IPS DF 6.9 (cell line): ENCODE data around the gene ADAR.
A peak's percentile ranks its signal among the peaks of the same experiment; 100 is the strongest.

Source experiments
- DNase-seq: peaks from one replicate; pipeline ENCODE4 v3.0.0-alpha.2; 2013; ENCODE audit warnings: low read depth, low spot score
- H3K27ac ChIP-seq: one replicate; pipeline ENCODE4 v1.5.1; 2013; ENCODE audit warnings: low read length, control low read depth
- H3K27me3 ChIP-seq: 2 replicates; pipeline ENCODE4 v1.6.1; 2013; ENCODE audit warnings: mild to moderate bottlenecking, low read length; ENCODE audit not compliant: control insufficient read depth, insufficient read depth
- H3K36me3 ChIP-seq: 2 replicates; pipeline ENCODE4 v1.6.1; 2013; ENCODE audit warnings: low read length; ENCODE audit not compliant: control insufficient read depth, insufficient read depth
- H3K4me1 ChIP-seq: 2 replicates; pipeline ENCODE4 v1.6.1; 2013; ENCODE audit warnings: low read length; ENCODE audit not compliant: control insufficient read depth, insufficient read depth
- H3K4me3 ChIP-seq: 2 replicates; pipeline ENCODE4 v1.5.1; 2013; ENCODE audit warnings: mild to moderate bottlenecking, low read length
- H3K9me3 ChIP-seq: 2 replicates; pipeline ENCODE4 v1.6.1; 2013; ENCODE audit warnings: low read length, inconsistent platforms; ENCODE audit not compliant: control insufficient read depth, insufficient read depth
- WGBS: extraction: QIAGEN DNeasy Blood & Tissue Kit; methylation state at CpG from one replicate; pipeline ENCODE4 v1.1.7; 2013; ENCODE audit warnings: mixed read lengths, missing lambda C conversion rate; ENCODE audit not compliant: insufficient read length, insufficient coverage; 5-methylcytosine and 5-hydroxymethylcytosine counted together

ADAR gene

DNA sequence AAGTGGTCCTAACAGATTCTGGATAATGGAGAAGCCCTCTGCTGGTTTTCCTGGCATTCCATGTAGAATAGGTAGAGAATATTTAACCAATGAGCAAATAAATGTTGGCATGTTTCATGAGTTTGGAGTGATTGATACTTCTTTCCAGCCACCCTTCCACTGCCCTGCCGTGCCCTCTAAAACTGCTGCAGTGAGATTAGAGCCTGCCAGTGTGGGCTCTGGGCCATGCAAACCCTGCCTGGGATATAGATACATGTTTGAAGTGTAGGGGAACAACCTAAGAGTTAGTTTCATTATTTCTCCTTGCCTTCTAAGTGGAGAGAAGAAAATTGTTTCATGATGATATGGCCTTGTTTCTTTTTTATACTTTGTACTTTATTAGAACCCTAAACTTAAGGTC lies 60.0 kb downstream of the ADAR start:
- no CpG with 5 or more reads among the region's 1 CpG for WGBS
- DNase-seq = no peak
- Histone ChIP-seq H3K4me1 (no peaks in the 10 kb centered on the region), H3K27me3 (no peaks in the 10 kb centered on the region), H3K4me3 (no peak overlapping the region), H3K27ac (no peak overlapping the region), H3K36me3 (peaks cover 28% of the 10 kb centered on the region), H3K9me3 (no peaks in the 10 kb centered on the region)

DNA sequence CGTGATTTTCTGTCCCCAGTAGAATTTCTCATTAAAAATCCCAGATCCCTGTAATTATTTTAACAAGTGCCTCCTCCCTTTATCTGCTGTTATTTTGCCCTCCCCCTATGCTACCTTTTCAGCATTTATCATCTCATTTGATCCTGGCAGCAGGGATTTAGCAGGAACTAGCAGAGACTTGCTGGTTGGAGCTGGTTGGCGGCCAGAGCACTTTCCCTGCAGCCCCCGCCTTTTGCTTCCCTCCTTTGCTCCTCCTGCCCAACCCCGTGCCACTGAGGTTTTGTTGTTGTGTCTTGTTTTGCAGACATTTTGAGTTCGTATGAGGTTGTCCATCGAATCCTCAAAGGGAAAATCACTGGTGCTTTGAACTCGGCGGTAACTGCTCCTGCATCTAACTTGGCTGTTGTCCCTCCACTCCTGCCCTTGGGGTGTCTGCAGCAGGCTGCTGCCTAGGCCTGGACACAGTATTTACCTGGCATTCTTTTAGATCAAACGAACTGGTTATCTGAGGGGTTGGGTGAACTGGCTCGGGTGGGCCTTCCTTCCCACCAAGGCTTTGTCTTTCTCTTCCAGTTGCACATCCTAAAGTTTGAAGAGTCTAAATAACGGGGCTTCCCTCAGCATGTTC lies 60.8 kb downstream of the ADAR start:
- no peaks in the 10 kb centered on the region for H3K27me3 ChIP-seq
- WGBS = no CpG with 5 or more reads among the region's 11 CpGs
- no peak overlapping the region for H3K27ac ChIP-seq
- H3K36me3 ChIP-seq = peaks cover 22% of the 10 kb centered on the region
- no peaks in the 10 kb centered on the region for H3K4me1 ChIP-seq
- H3K9me3 ChIP-seq = no peaks in the 10 kb centered on the region
- no peak overlapping the region for H3K4me3 ChIP-seq
- no peak for DNase-seq

DNA sequence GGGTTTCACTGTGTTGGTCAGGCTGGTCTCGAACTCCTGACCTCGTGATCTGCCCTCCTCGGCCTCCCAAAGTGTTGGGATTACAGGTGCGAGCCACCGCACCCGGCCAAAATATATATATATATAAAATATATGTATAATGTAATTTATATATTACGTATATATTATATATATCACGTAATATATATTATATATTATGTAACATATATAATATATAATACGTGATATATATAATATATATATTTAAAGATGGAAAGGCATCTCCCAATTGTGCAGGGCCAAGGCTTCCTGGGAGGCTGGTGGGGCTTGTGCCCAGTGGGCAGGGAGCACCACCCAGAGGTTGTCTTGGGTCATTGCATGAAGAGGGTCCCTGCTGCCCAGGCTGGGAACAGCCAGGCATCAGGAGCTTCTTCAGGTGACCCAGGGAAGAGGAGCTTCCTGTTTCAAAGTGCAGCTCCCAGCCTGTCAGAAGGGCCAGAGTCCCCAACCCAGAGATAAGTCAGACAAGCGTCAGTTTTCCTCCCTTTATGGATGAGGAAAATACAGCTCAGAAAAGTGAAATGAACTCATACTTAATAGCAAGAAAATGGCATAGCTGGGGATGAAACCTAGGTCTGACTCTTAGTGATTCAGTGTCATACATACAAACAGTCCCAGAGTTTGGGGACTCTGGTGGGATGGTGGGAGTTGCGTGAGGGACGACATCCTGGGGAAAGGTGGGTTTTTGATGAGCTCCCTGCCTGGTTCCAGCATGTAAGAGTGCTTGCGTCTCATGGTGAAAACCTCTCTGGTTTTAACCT lies 61.5 kb downstream of the ADAR start:
- Histone ChIP-seq H3K4me3 (no peak overlapping the region), H3K27ac (no peak overlapping the region), H3K4me1 (no peaks in the 10 kb centered on the region), H3K27me3 (no peaks in the 10 kb centered on the region), H3K36me3 (peaks cover 15% of the 10 kb centered on the region), H3K9me3 (no peaks in the 10 kb centered on the region)
- peak; percentile 61 for DNase-seq
- WGBS = no CpG with 5 or more reads among the region's 13 CpGs

DNA sequence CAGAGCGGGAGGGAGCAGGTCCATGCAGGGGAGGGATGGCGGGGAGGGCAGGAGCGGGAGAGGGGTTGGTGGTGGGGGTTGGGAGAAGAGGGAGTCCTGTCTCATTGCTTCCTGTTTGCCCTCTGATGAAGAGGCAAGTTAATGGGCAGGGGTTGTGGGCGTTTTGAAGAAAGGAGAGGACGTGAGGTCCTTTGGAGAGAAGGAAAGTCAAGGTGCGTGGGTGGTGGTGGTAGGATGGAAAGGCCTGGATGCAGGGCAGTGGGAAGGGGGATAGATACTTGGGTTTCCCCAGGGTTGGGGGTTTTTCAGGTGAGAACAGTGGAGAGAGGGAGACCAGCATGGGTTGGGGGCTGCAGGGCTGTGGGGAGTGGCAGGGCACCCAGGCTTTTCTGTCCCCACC lies 66.8 kb downstream of the ADAR start:
- no CpG with 5 or more reads among the region's 6 CpGs for WGBS
- no peaks in the 10 kb centered on the region for H3K4me1 ChIP-seq
- no peak overlapping the region for H3K27ac ChIP-seq
- no peak for DNase-seq
- H3K36me3 ChIP-seq = no peaks in the 10 kb centered on the region; the same call in 1 of the 2 replicates
- no peaks in the 10 kb centered on the region for H3K27me3 ChIP-seq
- no peaks in the 10 kb centered on the region for H3K9me3 ChIP-seq
- no peak overlapping the region for H3K4me3 ChIP-seq

DNA sequence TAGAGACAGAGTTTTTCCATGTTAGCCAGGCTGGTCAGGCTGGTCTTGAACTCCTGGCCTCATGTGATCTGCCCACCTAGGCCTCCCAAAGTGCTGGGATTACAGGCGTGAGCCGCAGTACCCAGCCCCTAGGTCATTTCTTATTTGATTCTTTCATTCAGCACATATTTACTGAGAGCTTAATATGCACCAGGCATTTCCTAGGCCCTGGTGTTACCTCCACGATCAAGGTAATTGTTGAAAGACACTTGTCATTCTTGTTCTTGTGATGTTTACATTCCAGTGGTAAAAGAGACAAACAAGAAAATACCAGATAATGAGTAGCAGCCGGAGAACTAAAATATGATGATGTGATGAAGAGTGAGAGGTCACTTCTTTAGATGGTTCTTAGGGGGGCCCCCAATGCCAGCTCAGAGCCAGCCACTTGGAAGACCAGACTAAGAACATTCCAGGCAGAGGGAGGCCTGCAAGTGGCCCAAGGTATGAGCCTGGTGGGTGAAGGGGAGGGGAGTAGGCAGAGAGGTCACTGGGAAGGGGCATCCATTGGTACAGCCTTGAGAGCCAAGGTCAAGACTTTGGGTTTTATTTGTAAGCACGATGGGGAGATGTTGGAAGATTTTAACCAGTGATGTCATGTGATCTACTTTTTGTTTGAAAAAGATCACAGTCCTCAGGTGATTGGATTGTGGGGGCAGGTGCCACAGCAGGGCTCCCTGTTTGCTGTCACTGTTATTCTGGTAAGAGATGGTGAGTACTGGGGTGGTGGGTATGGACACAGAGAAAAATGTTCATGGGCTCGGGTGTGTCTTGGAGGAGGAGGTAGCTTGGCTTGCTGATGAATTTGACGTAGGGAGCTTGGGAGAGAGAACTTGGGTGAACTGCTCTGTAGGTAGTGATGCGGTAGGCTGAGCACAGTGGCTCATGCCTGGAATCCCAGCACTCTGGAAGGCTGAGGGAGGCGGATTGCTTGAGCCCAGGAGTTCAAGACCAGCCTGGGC lies 68.2 kb downstream of the ADAR start:
- WGBS = no CpG with 5 or more reads among the region's 9 CpGs
- H3K9me3 ChIP-seq = no peaks in the 10 kb centered on the region

DNA sequence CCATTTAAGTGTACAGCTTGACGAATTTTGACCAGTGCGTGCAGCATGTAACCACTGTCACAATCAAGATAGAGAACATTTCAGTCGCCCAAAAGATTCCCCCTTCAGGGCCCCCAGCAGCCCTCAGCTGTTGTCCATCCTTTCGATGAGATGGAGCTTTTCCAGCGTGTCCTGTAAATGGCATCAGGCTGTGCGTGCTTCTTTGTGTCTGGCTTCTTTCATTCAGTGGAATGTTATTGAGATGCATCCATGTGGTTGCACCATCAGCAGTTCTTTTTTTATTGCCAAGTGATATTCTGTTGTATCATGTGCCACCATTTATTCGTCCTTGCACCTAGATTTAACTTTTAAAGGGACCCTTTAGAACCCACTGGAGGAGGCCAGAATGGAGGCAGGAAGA lies 71.4 kb downstream of the ADAR start:
- Histone ChIP-seq H3K4me1 (no peaks in the 10 kb centered on the region), H3K36me3 (no peaks in the 10 kb centered on the region), H3K27ac (no peak overlapping the region), H3K4me3 (no peak overlapping the region), H3K9me3 (no peaks in the 10 kb centered on the region), H3K27me3 (no peaks in the 10 kb centered on the region)
- WGBS = no CpG with 5 or more reads among the region's 7 CpGs
- DNase-seq = no peak

More for the DNA sequence above, 68.2 kb downstream of the ADAR start:
- H3K36me3 ChIP-seq = no peaks in the 10 kb centered on the region; the same call in 1 of the 2 replicates
- H3K4me1 ChIP-seq = no peaks in the 10 kb centered on the region
- DNase-seq = no peak
- H3K27ac ChIP-seq = no peak overlapping the region
- H3K27me3 ChIP-seq = no peaks in the 10 kb centered on the region
- H3K4me3 ChIP-seq = no peak overlapping the region

DNA sequence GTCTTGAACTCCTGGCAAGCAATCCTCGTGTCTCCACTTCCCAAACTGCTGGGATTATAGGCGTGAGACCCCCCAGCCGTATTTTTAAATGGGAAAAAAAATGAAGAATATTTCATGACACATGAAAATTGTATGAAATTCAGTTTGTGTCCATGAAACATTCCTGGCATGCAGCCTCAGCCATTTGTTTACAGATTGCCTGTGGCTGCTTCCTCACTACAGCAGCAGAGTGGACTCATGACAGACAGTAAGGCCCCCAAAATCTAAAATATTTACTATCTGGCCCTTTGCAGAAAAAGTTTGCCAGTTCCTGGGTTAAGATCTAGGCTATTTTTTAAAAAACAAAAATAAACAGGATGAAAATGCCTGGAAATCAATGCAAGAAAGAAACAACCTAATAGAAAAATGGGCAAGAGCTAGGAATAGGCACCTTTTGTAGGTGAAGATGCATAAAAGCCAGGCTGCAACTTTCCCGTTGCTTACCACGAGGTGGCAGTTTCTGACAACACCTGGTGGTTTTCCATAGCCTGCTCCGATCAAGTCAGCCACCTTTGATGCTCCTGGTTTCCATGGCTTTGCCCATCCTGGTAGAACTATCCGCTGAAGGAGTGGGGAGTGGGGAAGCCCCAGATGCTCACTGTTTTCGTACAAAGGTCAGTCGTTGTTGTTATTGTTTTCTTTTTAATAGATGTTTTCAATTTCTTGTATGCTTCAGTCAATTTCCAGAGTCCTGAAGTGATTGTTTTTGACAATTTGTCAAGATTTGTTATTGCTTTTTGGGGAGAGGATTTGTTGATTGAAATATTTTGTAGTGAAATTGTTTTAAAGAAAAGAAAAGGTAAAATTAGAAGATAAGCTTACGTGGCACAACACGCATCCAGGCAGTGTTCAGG lies 73.8 kb downstream of the ADAR start:
- DNase-seq = peak; percentile 50
- 100% methylated on average over 2 of the region's 11 CpGs for WGBS
- no peaks in the 10 kb centered on the region for H3K4me1 ChIP-seq

More for the DNA sequence above, 73.8 kb downstream of the ADAR start:
- Histone ChIP-seq H3K36me3 (no peaks in the 10 kb centered on the region), H3K27me3 (no peaks in the 10 kb centered on the region), H3K9me3 (no peaks in the 10 kb centered on the region), H3K4me3 (no peak overlapping the region), H3K27ac (no peak overlapping the region)
